HCT116 (cell line): ENCODE measurements around the gene ZBTB16. TPM values are rescaled to one million over a fixed set of nuclear protein-coding genes. Genes with fewer than 3 reads are reported as not detected.

Experiments used
- ATAC-seq: fragments of 200-7000 bp; cut with Tn5 transposase; 2 replicates; pipeline ENCODE4 v1.9.1; 2020; ENCODE audit warnings: mild to moderate bottlenecking, moderate library complexity
- BruUV-seq: library from RNA; stranded (reverse); fragments of 400-500 nt; replicated peaks from 2 replicates; lab custom pipeline; 2021; lab: Mats Ljungman, UMichigan
- CTCF ChIA-PET: fragments of 300-600 bp; sonication (Branson Sonifier 250); formaldehyde crosslinking; loops from one replicate; lab custom pipeline; 2021; ENCODE audit warnings: antibody characterized with exemption; lab: Charles Lee
- POLR2A ChIA-PET: fragments of 300-600, 350-600 bp; sonication (Branson Sonifier 250); formaldehyde crosslinking; loops from one replicate; lab custom pipeline; 2021; ENCODE audit warnings: antibody characterized with exemption; lab: Charles Lee
- RAD21 ChIA-PET, 2 experiments: fragments of 300-600 bp; sonication (Branson Sonifier 250); formaldehyde crosslinking; loops; one replicate each; lab custom pipeline; 2023; ENCODE audit warnings: low total read pairs in 2 of 2; ENCODE audit not compliant: uncharacterized antibody in 2 of 2, unreplicated experiment in 2 of 2, low non-redundant PET in 1 of 2; lab: Charles Lee
- DNase-seq: peaks from one replicate; pipeline ENCODE4 v3.0.0-alpha.2; 2010; ENCODE audit warnings: low read depth, low spot score
- H2AFZ ChIP-seq: fragments of 200-600 bp; shearing (Covaris generic), sonication (generic); 2 replicates; pipeline ENCODE4 v1.6.1; 2017; ENCODE audit warnings: low read depth, mixed run types, mixed read lengths, antibody characterized with exemption, low read length; ENCODE audit not compliant: poor library complexity, severe bottlenecking
- H3K27ac ChIP-seq: 2 replicates; pipeline ENCODE4 v1.5.1; 2012; ENCODE audit warnings: low read depth, low read length
- H3K27me3 ChIP-seq: fragments of 200-600 bp; sonication (generic); 2 replicates; pipeline ENCODE4 v1.6.1; 2016; ENCODE audit warnings: mixed run types, low read length, mixed read lengths; ENCODE audit not compliant: insufficient read depth
- H3K36me3 ChIP-seq, 2 experiments: fragments of 200-500 bp in 1 of 2; fragments of 200-600 bp in 1 of 2; sonication (Bioruptor generic) in 1 of 2; sonication (generic) in 1 of 2; 2 replicates each; pipeline versions ENCODE4 v1.5.1 to v1.6.1; 2014 to 2016; ENCODE audit warnings: low read length in 2 of 2, inconsistent platforms in 1 of 2, mixed read lengths in 1 of 2, mixed run types in 1 of 2; ENCODE audit not compliant: insufficient read depth in 2 of 2, control insufficient read depth in 1 of 2
- H3K4me1 ChIP-seq, 2 experiments: fragments of 200-600 bp in 1 of 2; sonication (generic) in 1 of 2; 2 replicates each; pipeline versions ENCODE4 v1.5.1 to v1.6.1; 2012 to 2017; ENCODE audit warnings: low read length in 2 of 2, inconsistent platforms in 1 of 2, mild to moderate bottlenecking in 1 of 2, mixed read lengths in 1 of 2, mixed run types in 1 of 2, moderate library complexity in 1 of 2; ENCODE audit not compliant: insufficient read depth in 2 of 2, control insufficient read depth in 1 of 2
- H3K4me2 ChIP-seq: fragments of 200-600 bp; sonication (generic); 2 replicates; pipeline ENCODE4 v1.6.1; 2017; ENCODE audit warnings: mixed run types, low read length, mixed read lengths
- H3K4me3 ChIP-seq, 2 experiments: fragments of 200-600 bp in 1 of 2; sonication (generic) in 1 of 2; replicated peaks in 1 of 2; 2 replicates each; pipeline ENCODE4 v1.5.1; 2011 to 2016; ENCODE audit warnings: low read length in 2 of 2, control low read depth in 1 of 2, low read depth in 1 of 2, mild to moderate bottlenecking in 1 of 2, mixed read lengths in 1 of 2, mixed run types in 1 of 2
- H3K79me2 ChIP-seq: fragments of 200-600 bp; sonication (generic); 2 replicates; pipeline ENCODE4 v1.6.1; 2017; ENCODE audit warnings: mild to moderate bottlenecking, mixed run types, low read length, moderate library complexity, mixed read lengths; ENCODE audit not compliant: insufficient read depth
- H3K9ac ChIP-seq: fragments of 200-600 bp; sonication (generic); 2 replicates; pipeline ENCODE4 v1.6.1; 2016; ENCODE audit warnings: low read length, mixed read lengths
- H3K9me2 ChIP-seq: fragments of 200-600 bp; sonication (generic), shearing (Covaris generic); 2 replicates; pipeline ENCODE4 v1.6.1; 2017; ENCODE audit warnings: mixed run types, mild to moderate bottlenecking, moderate library complexity; ENCODE audit not compliant: insufficient read depth
- H3K9me3 ChIP-seq, 2 experiments: fragments of 200-500 bp in 1 of 2; fragments of 200-600 bp in 1 of 2; sonication (Bioruptor generic) in 1 of 2; sonication (generic) in 1 of 2; 2 replicates each; pipeline ENCODE4 v1.6.1; 2014 to 2017; ENCODE audit warnings: low read length in 2 of 2, mixed read lengths in 2 of 2, inconsistent platforms in 1 of 2, low read depth in 1 of 2, mild to moderate bottlenecking in 1 of 2, mixed run types in 1 of 2, moderate library complexity in 1 of 2; ENCODE audit not compliant: control insufficient read depth in 1 of 2, insufficient read depth in 1 of 2
- H4K20me1 ChIP-seq: fragments of 200-600 bp; sonication (generic), shearing (Covaris generic); 2 replicates; pipeline ENCODE4 v1.6.1; 2017; ENCODE audit warnings: mixed run types, mild to moderate bottlenecking, moderate library complexity; ENCODE audit not compliant: insufficient read depth
- ATF3 ChIP-seq: IDR thresholded peaks from 2 replicates; pipeline ENCODE4 v1.6.1; 2012
- CBX3 ChIP-seq: IDR thresholded peaks from 2 replicates; pipeline ENCODE4 v1.6.1; 2012; ENCODE audit warnings: low read depth
- CEBPB ChIP-seq: IDR thresholded peaks from 2 replicates; pipeline ENCODE4 v1.6.1; 2012; ENCODE audit warnings: low read depth
- EGR1 ChIP-seq: IDR thresholded peaks from 2 replicates; pipeline ENCODE4 v1.6.1; 2012; ENCODE audit warnings: low read depth
- ELF1 ChIP-seq: IDR thresholded peaks from 2 replicates; pipeline ENCODE4 v1.6.1; 2012; ENCODE audit warnings: low read depth, borderline replicate concordance
- EZH2 ChIP-seq: fragments of 200-600 bp; sonication (generic); IDR thresholded peaks from 2 replicates; pipeline ENCODE4 v1.6.1; 2017; ENCODE audit warnings: antibody characterized with exemption, mixed run types
- EZH2phosphoT487 ChIP-seq: fragments of 200-600 bp; IDR thresholded peaks from 2 replicates; pipeline ENCODE4 v1.6.1; 2018; ENCODE audit warnings: antibody characterized with exemption, borderline replicate concordance
- JUND ChIP-seq: IDR thresholded peaks from 2 replicates; pipeline ENCODE4 v1.6.1; 2012
- RAD21 ChIP-seq: IDR thresholded peaks from 2 replicates; pipeline ENCODE4 v1.6.1; 2012; ENCODE audit warnings: low read depth, mild to moderate bottlenecking
- REST ChIP-seq: IDR thresholded peaks from 2 replicates; pipeline ENCODE4 v1.6.1; 2012; ENCODE audit warnings: low read depth
- SIN3A ChIP-seq: IDR thresholded peaks from 2 replicates; pipeline ENCODE4 v1.6.1; 2012; ENCODE audit warnings: low read depth
- SP1 ChIP-seq: IDR thresholded peaks from 2 replicates; pipeline ENCODE4 v1.6.1; 2012; ENCODE audit warnings: low read depth
- SRF ChIP-seq: IDR thresholded peaks from 2 replicates; pipeline ENCODE4 v1.6.1; 2012; ENCODE audit warnings: low read depth
- TCF7L2 ChIP-seq: IDR thresholded peaks from 2 replicates; pipeline ENCODE4 v1.7.0; 2011; ENCODE audit warnings: borderline replicate concordance, inconsistent platforms; ENCODE audit not compliant: insufficient read depth, insufficient read length; ENCODE audit errors: extremely low read depth
- YY1 ChIP-seq: IDR thresholded peaks from 2 replicates; pipeline ENCODE4 v1.6.1; 2011; ENCODE audit warnings: low read length, low read depth, moderate library complexity, mild to moderate bottlenecking; ENCODE audit not compliant: insufficient replicate concordance; ENCODE audit errors: extremely low read depth
- ZFX ChIP-seq: fragments of 450-650 bp; IDR thresholded peaks from 2 replicates; pipeline ENCODE4 v1.6.1; 2017
- ZNF274 ChIP-seq: fragments of 200-500 bp; sonication (Bioruptor generic); IDR thresholded peaks from 2 replicates; pipeline ENCODE4 v1.6.1; 2014; ENCODE audit warnings: mild to moderate bottlenecking, low read depth, low read length, inconsistent platforms
- intact Hi-C: fragments of 100-400 bp; cut with micrococcal nuclease; formaldehyde crosslinking; loops from 2 replicates; pipeline ENCODE4 v1.10.0; 2022
- total RNA-seq: library from RNA; stranded (reverse); gene quantifications from one replicate; pipeline ENCODE4 v1.2.1, GENCODE V29; 2021; ENCODE audit not compliant: unreplicated experiment
- TF ChIP-seq, protein P1 (sequence below): IDR thresholded peaks from 2 replicates; pipeline ENCODE4 v1.6.1; 2012
- TF ChIP-seq, protein P2 (sequence below), 3 experiments: fragments of 200-600 bp in 1 of 3; sonication (generic) in 1 of 3; IDR thresholded peaks in 2 of 3; conservative IDR thresholded peaks in 1 of 3; 2 replicates each; pipeline ENCODE4 v1.5.1; 2012 to 2017; ENCODE audit warnings: low read depth in 2 of 3, low read length in 2 of 3, antibody characterized with exemption in 1 of 3, borderline replicate concordance in 1 of 3, control low read depth in 1 of 3, mild to moderate bottlenecking in 1 of 3, mixed read lengths in 1 of 3, mixed run types in 1 of 3, moderate library complexity in 1 of 3; ENCODE audit not compliant: insufficient read depth in 1 of 3

Gene ZBTB16
- total RNA-seq, 1 experiment from 2014 or later = 0.30 TPM

DNA sequence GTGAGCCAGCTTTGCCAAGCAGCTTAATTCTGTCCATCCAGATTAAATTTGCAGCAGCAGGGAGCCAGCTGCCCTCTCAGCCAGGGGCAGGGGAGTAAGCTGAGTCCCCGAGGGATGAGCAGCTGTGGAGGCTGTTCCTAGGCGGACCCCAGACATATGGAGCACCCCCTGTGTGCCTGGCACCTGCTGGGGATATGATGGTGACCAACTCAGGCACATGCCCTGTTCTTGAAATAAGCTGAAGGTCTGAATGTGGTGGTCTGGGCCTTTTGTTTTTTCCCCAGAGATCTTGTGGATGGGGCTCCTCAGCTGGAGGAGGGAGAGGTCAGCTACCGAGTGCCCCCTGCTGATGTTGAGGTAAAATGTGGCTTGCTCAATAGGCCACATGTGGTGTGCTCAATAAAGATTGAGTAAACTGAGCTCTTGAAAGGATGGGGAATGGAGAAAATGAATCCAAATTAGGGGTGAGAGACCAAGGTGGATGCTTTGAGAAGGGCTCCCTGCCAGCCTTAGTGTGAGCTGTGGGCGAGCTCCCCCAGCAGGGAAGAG, 133.4 kb downstream of the ZBTB16 start:
- POLR2A ChIA-PET = no interaction called here
- no peaks in the 10 kb centered on the region for H3K9me2 ChIP-seq
- 0 out of 2 replicates have a peak, but pooled peaks cover 2% of the 10 kb centered on the region for H3K27me3 ChIP-seq
- intact Hi-C loops = no loop called here
- no peaks in the 10 kb centered on the region for H4K20me1 ChIP-seq
- ATAC-seq (no peak), DNase-seq (no peak)
- peaks cover 0 to 4% of the 10 kb centered on the region in 2 experiments; a peak in 1 of 4 replicates for H3K9me3 ChIP-seq
- H3K27ac ChIP-seq = no peak overlapping the region
- H3K79me2 ChIP-seq = no peaks in the 10 kb centered on the region
- H2AFZ ChIP-seq = no peak overlapping the region
- H3K4me1 ChIP-seq = no peaks in the 10 kb centered on the region
- H3K36me3 ChIP-seq = no peaks in the 10 kb centered on the region
- no peak overlapping the region for H3K9ac ChIP-seq
- H3K4me3 ChIP-seq = no peak overlapping the region
- RAD21 ChIA-PET = interaction anchor here in 1 of 2 experiments (1.1 kb wide), 1 partner anchor 68 kb away, joined by 3 read pairs; no protein-coding TSS in a partner anchor
- CTCF ChIA-PET = interaction anchor here (1.8 kb wide), 1 partner anchor 297 kb away, joined by 5 read pairs; no protein-coding TSS in a partner anchor
- no TSS peak for BruUV-seq
- H3K4me2 ChIP-seq = no peak overlapping the region
- no peak for TF ChIP-seq SRF
- no peak for TF ChIP-seq SIN3A
- TF ChIP-seq ZFX = no peak
- no peak; the same call in 1 of the 2 replicates for TF ChIP-seq RAD21
- no peak for TF ChIP-seq EGR1
- no peak for TF ChIP-seq EZH2
- TF ChIP-seq, protein P1, sequence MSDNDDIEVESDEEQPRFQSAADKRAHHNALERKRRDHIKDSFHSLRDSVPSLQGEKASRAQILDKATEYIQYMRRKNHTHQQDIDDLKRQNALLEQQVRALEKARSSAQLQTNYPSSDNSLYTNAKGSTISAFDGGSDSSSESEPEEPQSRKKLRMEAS = no peak
- no peak for TF ChIP-seq EZH2phosphoT487
- TF ChIP-seq CEBPB = no peak
- TF ChIP-seq ZNF274 = no peak
- TF ChIP-seq, protein P2, sequence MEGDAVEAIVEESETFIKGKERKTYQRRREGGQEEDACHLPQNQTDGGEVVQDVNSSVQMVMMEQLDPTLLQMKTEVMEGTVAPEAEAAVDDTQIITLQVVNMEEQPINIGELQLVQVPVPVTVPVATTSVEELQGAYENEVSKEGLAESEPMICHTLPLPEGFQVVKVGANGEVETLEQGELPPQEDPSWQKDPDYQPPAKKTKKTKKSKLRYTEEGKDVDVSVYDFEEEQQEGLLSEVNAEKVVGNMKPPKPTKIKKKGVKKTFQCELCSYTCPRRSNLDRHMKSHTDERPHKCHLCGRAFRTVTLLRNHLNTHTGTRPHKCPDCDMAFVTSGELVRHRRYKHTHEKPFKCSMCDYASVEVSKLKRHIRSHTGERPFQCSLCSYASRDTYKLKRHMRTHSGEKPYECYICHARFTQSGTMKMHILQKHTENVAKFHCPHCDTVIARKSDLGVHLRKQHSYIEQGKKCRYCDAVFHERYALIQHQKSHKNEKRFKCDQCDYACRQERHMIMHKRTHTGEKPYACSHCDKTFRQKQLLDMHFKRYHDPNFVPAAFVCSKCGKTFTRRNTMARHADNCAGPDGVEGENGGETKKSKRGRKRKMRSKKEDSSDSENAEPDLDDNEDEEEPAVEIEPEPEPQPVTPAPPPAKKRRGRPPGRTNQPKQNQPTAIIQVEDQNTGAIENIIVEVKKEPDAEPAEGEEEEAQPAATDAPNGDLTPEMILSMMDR (IDR thresholded peaks at IDR 0.05 in 2 of 3, conservative IDR thresholded peaks at IDR 0.05 in 1 of 3; ENCODE audit: borderline replicate concordance in 1 of 3, insufficient read depth in 1 of 3, low read depth in 2 of 3, low read length in 2 of 3) = no peak
- TF ChIP-seq SP1 = no peak
- TF ChIP-seq REST = no peak
- TF ChIP-seq JUND = no peak
- no peak for TF ChIP-seq YY1
- no peak for TF ChIP-seq CBX3
- no peak for TF ChIP-seq ATF3
- TF ChIP-seq TCF7L2 = no peak
- TF ChIP-seq ELF1 = no peak
